DND-41 (cell line): Measurements from ENCODE around the gene GALP.
A peak's percentile ranks its signal among the peaks of the same experiment; 100 is the strongest.

Experiments
- ATAC-seq: fragments of 200-7000 bp; cut with Tn5 transposase; 3 replicates; pipeline ENCODE4 v1.9.1; 2021; ENCODE audit warnings: low read depth; ENCODE audit not compliant: insufficient read depth
- DNase-seq: peaks from one replicate; pipeline ENCODE4 v3.0.0-alpha.2; 2020
- H2AFZ ChIP-seq: 2 replicates; pipeline ENCODE4 v1.6.0; 2012; ENCODE audit warnings: low read depth, low read length
- H3K27ac ChIP-seq: 2 replicates; pipeline ENCODE4 v1.5.1; 2012; ENCODE audit warnings: low read length, inconsistent platforms
- H3K27me3 ChIP-seq: fragments of 200-600 bp; sonication (generic); 2 replicates; pipeline ENCODE4 v1.6.0; 2012; ENCODE audit warnings: low read length, mild to moderate bottlenecking, inconsistent platforms; ENCODE audit not compliant: insufficient read depth, poor library complexity
- H3K36me3 ChIP-seq: 2 replicates; pipeline ENCODE4 v1.5.1; 2012; ENCODE audit warnings: low read length, inconsistent platforms; ENCODE audit not compliant: insufficient read depth
- H3K4me1 ChIP-seq: 2 replicates; pipeline ENCODE4 v1.5.1; 2012; ENCODE audit warnings: mild to moderate bottlenecking, low read length; ENCODE audit not compliant: insufficient read depth
- H3K4me2 ChIP-seq: 2 replicates; pipeline ENCODE4 v1.6.0; 2012; ENCODE audit warnings: mild to moderate bottlenecking, moderate library complexity, low read length, inconsistent platforms; ENCODE audit not compliant: insufficient read depth
- H3K4me3 ChIP-seq, 2 experiments: fragments of 200-600 bp in 1 of 2; shearing (Covaris generic) in 1 of 2; 2 replicates each; pipeline ENCODE4 v1.5.1; 2012 to 2016; ENCODE audit warnings: inconsistent platforms in 2 of 2, low read length in 2 of 2, mild to moderate bottlenecking in 2 of 2, low read depth in 1 of 2, moderate library complexity in 1 of 2
- H3K79me2 ChIP-seq: 2 replicates; pipeline ENCODE4 v1.6.0; 2012; ENCODE audit warnings: low read length, inconsistent platforms; ENCODE audit not compliant: insufficient read depth
- H3K9ac ChIP-seq: 2 replicates; pipeline ENCODE4 v1.6.0; 2012; ENCODE audit warnings: low read depth, mild to moderate bottlenecking, inconsistent platforms, low read length, moderate library complexity
- H3K9me3 ChIP-seq: 2 replicates; pipeline ENCODE4 v1.5.1; 2012; ENCODE audit warnings: low read length, moderate library complexity, mild to moderate bottlenecking, inconsistent platforms; ENCODE audit not compliant: insufficient read depth, severe bottlenecking
- H4K20me1 ChIP-seq: 2 replicates; pipeline ENCODE4 v1.6.0; 2012; ENCODE audit warnings: low read length; ENCODE audit not compliant: insufficient read depth
- CTCF ChIP-seq: IDR thresholded peaks from 2 replicates; pipeline ENCODE4 v1.5.1; 2012; ENCODE audit warnings: borderline replicate concordance, low read length, moderate library complexity, mild to moderate bottlenecking; ENCODE audit not compliant: poor library complexity, severe bottlenecking; ENCODE audit errors: extremely low read depth
- EZH2 ChIP-seq: IDR thresholded peaks from 3 replicates; pipeline ENCODE4 v1.6.1; 2012; ENCODE audit warnings: borderline replicate concordance, low read depth, mild to moderate bottlenecking, moderate library complexity, low read length, inconsistent platforms; ENCODE audit not compliant: severe bottlenecking

The GALP gene

GRCh38 chr19:56221851-56222250, 46.0 kb downstream of the GALP start:
- H3K4me2 ChIP-seq: no peak overlapping the region
- H3K27ac ChIP-seq: no peak overlapping the region
- DNase-seq (no peak), ATAC-seq (no peak)
- peak; percentile 1 for TF ChIP-seq CTCF
- no peak for TF ChIP-seq EZH2
- no peaks in the 10 kb centered on the region for H4K20me1 ChIP-seq
- no peaks in the 10 kb centered on the region for H3K79me2 ChIP-seq
- no peak overlapping the region for H3K9ac ChIP-seq
- no peaks in the 10 kb centered on the region for H3K36me3 ChIP-seq
- no peak overlapping the region for H3K4me3 ChIP-seq
- H3K4me1 ChIP-seq: peaks cover 8% of the 10 kb centered on the region
- no peak overlapping the region for H2AFZ ChIP-seq
- no peaks in the 10 kb centered on the region for H3K27me3 ChIP-seq
- no peaks in the 10 kb centered on the region for H3K9me3 ChIP-seq

DNA sequence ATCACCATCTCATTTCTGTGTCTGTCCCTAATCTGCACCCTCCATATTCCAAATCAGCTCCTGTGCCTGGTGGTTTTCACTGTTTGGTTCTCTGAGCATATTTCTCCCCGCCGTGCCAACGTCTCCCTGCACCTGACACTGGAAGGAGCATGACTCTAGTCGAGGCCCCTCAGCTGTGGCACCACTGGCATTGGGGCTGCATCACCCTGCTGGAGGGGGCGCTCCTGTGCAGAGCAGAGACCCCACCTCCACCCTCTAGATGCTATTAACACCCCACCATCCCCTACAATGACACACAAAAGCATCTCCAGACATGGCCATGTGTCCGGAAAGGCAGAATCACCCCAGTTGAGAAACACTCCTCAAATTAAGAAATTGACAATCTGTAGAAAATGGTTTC, 47.1 kb downstream of the GALP start:
- no peaks in the 10 kb centered on the region for H4K20me1 ChIP-seq
- H3K9ac ChIP-seq: no peak overlapping the region
- no peak for ATAC-seq
- H3K4me2 ChIP-seq: no peak overlapping the region
- H3K9me3 ChIP-seq: no peaks in the 10 kb centered on the region
- no peak overlapping the region for H3K27ac ChIP-seq
- TF ChIP-seq CTCF (peak; percentile 13), EZH2 (no peak)
- no peaks in the 10 kb centered on the region for H3K79me2 ChIP-seq
- no peaks in the 10 kb centered on the region for H3K36me3 ChIP-seq
- no peak overlapping the region for H3K4me3 ChIP-seq
- H3K27me3 ChIP-seq: no peaks in the 10 kb centered on the region
- no peak overlapping the region for H2AFZ ChIP-seq
- DNase-seq: no peak
- H3K4me1 ChIP-seq: no peaks in the 10 kb centered on the region

DNA sequence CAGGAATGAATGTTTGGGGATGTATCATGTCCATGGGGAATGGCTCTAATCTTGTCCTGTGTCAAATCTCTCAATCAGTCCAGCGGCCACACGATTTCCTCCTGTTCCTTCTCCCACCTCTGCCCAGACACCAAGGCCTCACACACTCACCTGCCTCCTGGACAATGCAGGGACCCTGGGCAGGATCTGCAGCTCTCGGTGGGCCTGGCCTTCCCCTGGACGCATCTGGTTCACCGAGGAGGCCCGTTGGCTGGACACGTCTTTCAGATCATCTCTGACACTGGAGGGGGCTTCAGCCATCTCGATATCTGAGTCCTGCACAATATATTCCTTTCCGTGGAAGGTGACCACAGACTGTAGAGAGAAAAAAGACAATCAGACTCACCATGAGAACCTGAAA, 47.7 kb downstream of the GALP start:
- no peak for TF ChIP-seq EZH2
- no peak for TF ChIP-seq CTCF
- H3K36me3 ChIP-seq: no peaks in the 10 kb centered on the region
- H3K4me1 ChIP-seq: no peaks in the 10 kb centered on the region
- no peak overlapping the region for H3K4me2 ChIP-seq
- no peaks in the 10 kb centered on the region for H3K79me2 ChIP-seq
- H2AFZ ChIP-seq: no peak overlapping the region
- no peak overlapping the region for H3K9ac ChIP-seq
- H3K9me3 ChIP-seq: no peaks in the 10 kb centered on the region
- H4K20me1 ChIP-seq: no peaks in the 10 kb centered on the region
- no peak overlapping the region for H3K27ac ChIP-seq
- H3K4me3 ChIP-seq: no peak overlapping the region
- no peaks in the 10 kb centered on the region for H3K27me3 ChIP-seq
- no peak for DNase-seq
- ATAC-seq: no peak
